PC-9 (cell line): Measurements from ENCODE around the gene KIN.

Source experiments
- EZH2 ChIP-seq: fragments of 200-600 bp; sonication (generic); IDR thresholded peaks from 2 replicates; pipeline ENCODE4 v1.8.0; 2017; ENCODE audit warnings: antibody characterized with exemption, low read depth
- TF ChIP-seq, protein P1 (sequence below): fragments of 200-600 bp; sonication (generic); conservative IDR thresholded peaks from 2 replicates; pipeline ENCODE4 v1.6.1; 2017; ENCODE audit warnings: mixed run types, antibody characterized with exemption, mild to moderate bottlenecking, moderate library complexity

DNA sequence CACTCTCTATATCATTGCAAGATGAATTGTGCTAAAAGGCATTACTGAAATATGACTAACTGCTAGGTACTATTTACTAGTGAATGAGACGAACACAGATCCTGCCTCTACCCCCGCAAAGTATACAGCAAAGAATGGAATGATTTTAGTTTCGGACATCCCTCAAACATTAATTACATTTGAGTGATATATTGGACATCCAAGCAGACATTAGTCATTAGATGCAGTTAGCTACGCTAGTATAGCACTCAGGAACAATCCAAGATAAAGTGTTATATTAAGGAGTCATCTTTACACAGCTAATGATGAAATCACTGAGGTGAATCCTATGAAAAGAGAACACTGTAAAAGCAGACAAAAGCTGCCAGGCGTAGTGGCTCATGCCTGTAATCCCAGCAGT is 23.2 kb upstream of the KIN start:
- TF ChIP-seq, protein P1, sequence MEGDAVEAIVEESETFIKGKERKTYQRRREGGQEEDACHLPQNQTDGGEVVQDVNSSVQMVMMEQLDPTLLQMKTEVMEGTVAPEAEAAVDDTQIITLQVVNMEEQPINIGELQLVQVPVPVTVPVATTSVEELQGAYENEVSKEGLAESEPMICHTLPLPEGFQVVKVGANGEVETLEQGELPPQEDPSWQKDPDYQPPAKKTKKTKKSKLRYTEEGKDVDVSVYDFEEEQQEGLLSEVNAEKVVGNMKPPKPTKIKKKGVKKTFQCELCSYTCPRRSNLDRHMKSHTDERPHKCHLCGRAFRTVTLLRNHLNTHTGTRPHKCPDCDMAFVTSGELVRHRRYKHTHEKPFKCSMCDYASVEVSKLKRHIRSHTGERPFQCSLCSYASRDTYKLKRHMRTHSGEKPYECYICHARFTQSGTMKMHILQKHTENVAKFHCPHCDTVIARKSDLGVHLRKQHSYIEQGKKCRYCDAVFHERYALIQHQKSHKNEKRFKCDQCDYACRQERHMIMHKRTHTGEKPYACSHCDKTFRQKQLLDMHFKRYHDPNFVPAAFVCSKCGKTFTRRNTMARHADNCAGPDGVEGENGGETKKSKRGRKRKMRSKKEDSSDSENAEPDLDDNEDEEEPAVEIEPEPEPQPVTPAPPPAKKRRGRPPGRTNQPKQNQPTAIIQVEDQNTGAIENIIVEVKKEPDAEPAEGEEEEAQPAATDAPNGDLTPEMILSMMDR: no peak
- TF ChIP-seq EZH2: no peak
